ENCODE measurements around the gene DPEP2. TPM values are rescaled to one million over a fixed set of nuclear protein-coding genes. Genes with fewer than 3 reads are reported as not detected.
"Not testable (repeated sequence)": the region's sequence is repeated elsewhere in the genome, so short reads cannot be mapped to it uniquely, and the experiment has no call there.

The DPEP2 gene, protein sequence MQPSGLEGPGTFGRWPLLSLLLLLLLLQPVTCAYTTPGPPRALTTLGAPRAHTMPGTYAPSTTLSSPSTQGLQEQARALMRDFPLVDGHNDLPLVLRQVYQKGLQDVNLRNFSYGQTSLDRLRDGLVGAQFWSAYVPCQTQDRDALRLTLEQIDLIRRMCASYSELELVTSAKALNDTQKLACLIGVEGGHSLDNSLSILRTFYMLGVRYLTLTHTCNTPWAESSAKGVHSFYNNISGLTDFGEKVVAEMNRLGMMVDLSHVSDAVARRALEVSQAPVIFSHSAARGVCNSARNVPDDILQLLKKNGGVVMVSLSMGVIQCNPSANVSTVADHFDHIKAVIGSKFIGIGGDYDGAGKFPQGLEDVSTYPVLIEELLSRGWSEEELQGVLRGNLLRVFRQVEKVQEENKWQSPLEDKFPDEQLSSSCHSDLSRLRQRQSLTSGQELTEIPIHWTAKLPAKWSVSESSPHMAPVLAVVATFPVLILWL
- not detected in 3 replicates for total RNA-seq
- long read RNA-seq: 0 reads

DNA sequence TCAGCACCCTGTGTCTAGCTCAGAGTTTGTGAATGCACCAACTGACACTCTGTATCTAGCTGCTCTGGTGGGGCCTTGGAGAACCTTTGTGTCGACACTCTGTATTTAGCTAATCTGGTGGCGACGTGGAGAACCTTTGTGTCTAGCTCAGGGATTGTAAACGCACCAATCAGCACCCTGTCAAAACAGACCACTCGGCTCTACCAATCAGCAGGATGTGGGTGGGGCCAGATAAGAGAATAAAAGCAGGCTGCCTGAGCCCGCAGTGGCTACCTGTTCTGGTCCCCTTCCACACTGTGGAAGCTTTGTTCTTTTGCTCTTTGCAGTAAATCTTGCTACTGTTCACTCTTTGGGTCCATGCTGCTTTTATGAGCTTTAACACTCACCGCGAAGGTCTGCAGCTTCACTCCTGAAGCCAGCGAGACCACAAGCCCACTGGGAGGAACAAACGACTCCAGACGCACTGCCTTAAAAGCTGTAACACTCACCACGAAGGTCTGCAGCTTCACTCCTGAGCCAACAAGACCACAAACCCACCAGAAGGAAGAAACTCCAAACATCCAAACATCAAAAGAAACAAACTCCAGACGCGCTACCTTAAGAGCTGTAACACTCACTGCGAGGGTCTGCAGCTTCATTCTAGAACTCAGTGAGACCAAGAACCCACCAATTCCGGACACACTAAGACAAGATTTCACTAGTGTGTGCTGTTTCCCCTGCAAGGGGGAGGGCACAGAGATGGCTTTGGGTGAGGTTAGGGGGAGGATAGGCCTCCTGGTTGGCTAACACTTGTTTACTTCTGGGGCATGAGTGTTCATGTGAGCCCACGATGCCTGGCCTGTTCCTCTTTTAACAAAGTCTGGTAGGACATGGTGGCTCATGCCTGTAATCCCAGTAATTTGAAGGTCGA lies at the start of gene DPEP2:
Gene DPEP2 (minus strand): TSS at position 706 of the 910 bp plus-strand sequence. CDS start 6,272 bp downstream, outside the sequence.
- DNase-seq (ENCODE audit: low spot score); H3K27ac Mint-ChIP-seq (ENCODE audit: unreplicated experiment); H3K4me1 Mint-ChIP-seq (ENCODE audit: low read depth); H3K27me3 Mint-ChIP-seq (ENCODE audit: low read depth); H3K36me3 Mint-ChIP-seq (ENCODE audit: low read depth); H3K9me3 Mint-ChIP-seq (ENCODE audit: low read depth); H3K4me3 Mint-ChIP-seq (ENCODE audit: unreplicated experiment): not testable (repeated sequence)

DNA sequence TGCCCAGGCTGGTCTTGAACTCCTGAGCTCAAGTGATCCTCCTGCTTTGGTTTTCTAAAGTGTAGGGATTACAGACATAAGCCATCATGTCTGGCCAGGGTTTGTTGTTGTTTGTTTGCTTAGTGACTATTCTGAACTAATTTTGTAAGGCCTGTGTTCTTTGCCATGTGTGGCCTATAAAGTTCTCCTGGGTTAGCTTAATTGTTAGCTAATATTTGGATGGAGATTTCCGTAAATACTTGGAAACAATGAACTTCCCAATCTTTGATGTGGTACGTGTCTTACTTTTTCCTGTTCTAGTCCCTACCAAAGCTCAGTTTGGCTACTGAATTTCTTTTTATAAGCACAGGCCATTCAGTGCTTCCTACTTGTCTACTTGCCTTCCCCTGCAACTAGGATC lies 48.7 kb upstream of the DPEP2 start:
- H3K27ac Mint-ChIP-seq (ENCODE audit: unreplicated experiment): no peak overlapping the region

DNA sequence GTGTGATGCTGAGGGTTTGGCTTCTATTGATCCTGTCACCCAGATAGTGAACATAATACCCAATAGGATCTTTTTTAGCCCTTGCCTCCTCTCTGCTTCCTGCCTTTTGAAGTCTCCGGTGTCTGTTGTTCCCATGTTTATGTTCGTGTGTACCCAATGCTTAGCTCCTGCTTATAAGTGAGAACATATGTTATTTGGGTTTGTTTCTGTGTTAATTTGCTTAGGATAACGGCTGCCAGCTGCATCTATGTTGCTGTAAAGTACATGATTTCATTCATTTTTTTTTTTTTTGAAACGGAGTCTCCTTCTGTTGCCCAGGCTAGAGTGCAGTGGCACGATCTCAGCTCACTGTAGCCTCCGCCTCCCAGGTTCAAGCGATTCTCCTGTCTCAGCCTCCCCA lies 46.8 kb upstream of the DPEP2 start:
- no peak for DNase-seq (ENCODE audit: low spot score)
- TF ChIP-seq, protein P1, sequence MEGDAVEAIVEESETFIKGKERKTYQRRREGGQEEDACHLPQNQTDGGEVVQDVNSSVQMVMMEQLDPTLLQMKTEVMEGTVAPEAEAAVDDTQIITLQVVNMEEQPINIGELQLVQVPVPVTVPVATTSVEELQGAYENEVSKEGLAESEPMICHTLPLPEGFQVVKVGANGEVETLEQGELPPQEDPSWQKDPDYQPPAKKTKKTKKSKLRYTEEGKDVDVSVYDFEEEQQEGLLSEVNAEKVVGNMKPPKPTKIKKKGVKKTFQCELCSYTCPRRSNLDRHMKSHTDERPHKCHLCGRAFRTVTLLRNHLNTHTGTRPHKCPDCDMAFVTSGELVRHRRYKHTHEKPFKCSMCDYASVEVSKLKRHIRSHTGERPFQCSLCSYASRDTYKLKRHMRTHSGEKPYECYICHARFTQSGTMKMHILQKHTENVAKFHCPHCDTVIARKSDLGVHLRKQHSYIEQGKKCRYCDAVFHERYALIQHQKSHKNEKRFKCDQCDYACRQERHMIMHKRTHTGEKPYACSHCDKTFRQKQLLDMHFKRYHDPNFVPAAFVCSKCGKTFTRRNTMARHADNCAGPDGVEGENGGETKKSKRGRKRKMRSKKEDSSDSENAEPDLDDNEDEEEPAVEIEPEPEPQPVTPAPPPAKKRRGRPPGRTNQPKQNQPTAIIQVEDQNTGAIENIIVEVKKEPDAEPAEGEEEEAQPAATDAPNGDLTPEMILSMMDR (IDR thresholded peaks at IDR 0.05): no peak
- peaks cover 7% of the 10 kb centered on the region for H3K36me3 Mint-ChIP-seq (ENCODE audit: low read depth)
- H3K27ac Mint-ChIP-seq (ENCODE audit: unreplicated experiment): no peak overlapping the region
- no peaks in the 10 kb centered on the region for H3K27me3 Mint-ChIP-seq (ENCODE audit: low read depth)
- no peaks in the 10 kb centered on the region for H3K4me1 Mint-ChIP-seq (ENCODE audit: low read depth)
- no peak overlapping the region for H3K4me3 Mint-ChIP-seq (ENCODE audit: unreplicated experiment)
- H3K9me3 Mint-ChIP-seq (ENCODE audit: low read depth): no peaks in the 10 kb centered on the region

More for the DNA sequence above, 48.7 kb upstream of the DPEP2 start:
- TF ChIP-seq, protein P1 (IDR thresholded peaks at IDR 0.05): no peak
- Mint-ChIP-seq H3K36me3 (ENCODE audit: low read depth) (peaks cover 9% of the 10 kb centered on the region), H3K4me3 (ENCODE audit: unreplicated experiment) (no peak overlapping the region), H3K4me1 (ENCODE audit: low read depth) (no peaks in the 10 kb centered on the region), H3K9me3 (ENCODE audit: low read depth) (no peaks in the 10 kb centered on the region), H3K27me3 (ENCODE audit: low read depth) (no peaks in the 10 kb centered on the region)
- no peak for DNase-seq (ENCODE audit: low spot score)

DNA sequence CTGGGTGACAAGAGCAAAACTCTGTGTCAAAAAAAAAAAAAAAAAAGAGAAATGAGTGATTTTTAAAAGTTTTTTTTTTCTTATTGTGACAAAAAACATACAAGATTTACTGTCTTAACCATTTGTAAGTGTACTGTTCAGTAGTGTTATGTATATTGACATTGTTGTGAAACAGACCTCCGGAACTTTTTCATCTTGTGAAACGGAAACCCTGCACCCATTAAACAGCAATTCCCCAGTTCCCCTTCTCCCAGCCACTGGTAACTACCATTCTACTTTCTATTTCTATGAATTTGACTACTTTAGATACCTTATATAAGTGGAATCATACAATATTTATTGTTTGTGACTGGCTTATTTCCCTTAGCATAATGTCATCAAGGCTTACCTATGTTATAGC lies 42.5 kb upstream of the DPEP2 start:
- Mint-ChIP-seq H3K27ac (ENCODE audit: unreplicated experiment) (no peak overlapping the region), H3K9me3 (ENCODE audit: low read depth) (no peaks in the 10 kb centered on the region), H3K27me3 (ENCODE audit: low read depth) (no peaks in the 10 kb centered on the region), H3K4me1 (ENCODE audit: low read depth) (no peaks in the 10 kb centered on the region), H3K4me3 (ENCODE audit: unreplicated experiment) (no peak overlapping the region), H3K36me3 (ENCODE audit: low read depth) (peaks cover 4% of the 10 kb centered on the region)
- TF ChIP-seq, protein P1 (IDR thresholded peaks at IDR 0.05): no peak
- DNase-seq (ENCODE audit: low spot score): no peak

DNA sequence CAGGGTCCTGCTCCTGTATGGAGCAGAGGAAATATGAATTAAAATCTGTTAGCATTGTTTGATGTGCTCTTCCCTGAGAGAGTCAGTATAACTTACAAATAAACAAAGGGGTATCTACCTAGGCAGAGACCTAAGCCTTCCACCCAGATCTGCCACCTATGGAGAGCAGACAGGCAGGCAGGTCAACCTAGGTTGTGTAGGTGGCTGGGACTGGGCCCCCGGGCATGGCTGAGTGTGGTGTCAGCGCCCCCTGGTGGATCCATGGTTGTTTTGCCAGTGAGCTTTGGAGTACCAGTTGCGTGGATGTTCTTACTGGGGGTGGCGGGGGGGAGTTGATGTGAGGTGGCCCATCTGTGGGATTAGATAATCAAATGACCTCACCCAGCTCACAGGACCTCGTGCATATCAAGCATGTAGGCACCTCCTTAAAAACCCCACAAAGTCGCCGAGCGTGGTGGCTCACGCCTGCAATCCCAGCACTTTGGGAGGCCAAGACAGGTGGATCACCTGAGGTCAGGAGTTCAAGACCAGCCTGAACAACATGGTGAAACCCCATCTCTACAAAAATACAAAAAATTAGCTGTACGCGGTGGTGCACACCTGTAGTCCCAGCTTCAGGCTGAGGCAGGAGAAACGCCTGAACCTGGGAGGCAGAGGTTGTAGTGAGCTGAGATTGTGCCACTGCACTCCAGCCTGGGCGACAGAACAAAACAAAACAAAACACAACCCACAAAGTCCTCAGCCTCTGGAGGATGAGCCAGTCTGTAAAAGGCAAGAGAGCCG lies 41.4 kb upstream of the DPEP2 start:
- peaks cover 5% of the 10 kb centered on the region for H3K36me3 Mint-ChIP-seq (ENCODE audit: low read depth)
- TF ChIP-seq, protein P1 (IDR thresholded peaks at IDR 0.05): peak; percentile 89
- peak; percentile 77 for DNase-seq (ENCODE audit: low spot score)
- H3K27me3 Mint-ChIP-seq (ENCODE audit: low read depth): no peaks in the 10 kb centered on the region
- H3K4me3 Mint-ChIP-seq (ENCODE audit: unreplicated experiment): no peak overlapping the region
- no peak overlapping the region for H3K27ac Mint-ChIP-seq (ENCODE audit: unreplicated experiment)
- H3K4me1 Mint-ChIP-seq (ENCODE audit: low read depth): no peaks in the 10 kb centered on the region
- no peaks in the 10 kb centered on the region for H3K9me3 Mint-ChIP-seq (ENCODE audit: low read depth)
